Activated T-cell treated with anti-CD3 and anti-CD28 coated beads, Interleukin-2, amount 50 U/mL, for 72 hours (primary cell): ENCODE measurements around the gene ZNF519. TPM values are rescaled to one million over a fixed set of nuclear protein-coding genes. Genes with fewer than 3 reads are reported as not detected.

ENCODE experiments used
- ATAC-seq, 2 donors: fragments of 150-1000 bp; cut with Tn5 transposase; replicated peaks in 1 of 2; 2 replicates each; pipeline ENCODE4 v1.10.0; 2021; ENCODE audit warnings: moderate library complexity in 2 of 2, mild to moderate bottlenecking in 1 of 2
- DNase-seq, 2 donors: peaks; one replicate each; pipeline ENCODE4 v3.0.0; 2021 to 2022; ENCODE audit warnings: mixed read lengths in 1 of 2
- H3K27ac Mint-ChIP-seq: one replicate; pipeline ENCODE4 v1.8.0; 2022; ENCODE audit warnings: mild to moderate bottlenecking, moderate library complexity, mixed read lengths
- H3K27me3 Mint-ChIP-seq: one replicate; pipeline ENCODE4 v1.8.0; 2022; ENCODE audit warnings: low read depth, mixed read lengths
- H3K36me3 Mint-ChIP-seq, 2 donors: one replicate each; pipeline ENCODE4 v1.8.0; 2022; ENCODE audit warnings: mixed read lengths in 2 of 2, mild to moderate bottlenecking in 1 of 2; ENCODE audit not compliant: insufficient read depth in 2 of 2
- H3K4me1 Mint-ChIP-seq: one replicate; pipeline ENCODE4 v1.8.0; 2022; ENCODE audit warnings: low read depth, mixed read lengths
- H3K4me3 Mint-ChIP-seq, 2 donors: one replicate each; pipeline ENCODE4 v1.8.0; 2022; ENCODE audit warnings: mild to moderate bottlenecking in 2 of 2, mixed read lengths in 2 of 2, moderate library complexity in 2 of 2
- H3K9me3 Mint-ChIP-seq, 2 donors: one replicate each; pipeline ENCODE4 v1.8.0; 2022; ENCODE audit warnings: mixed read lengths in 2 of 2
- total RNA-seq, 2 donors: library from RNA; stranded (reverse); gene quantifications; one replicate each; pipeline ENCODE4 v1.2.3, GENCODE V29; 2022

ZNF519 gene
- total RNA-seq, 2 donors from 2014 or later, result 24.9 to 25.0 TPM

DNA sequence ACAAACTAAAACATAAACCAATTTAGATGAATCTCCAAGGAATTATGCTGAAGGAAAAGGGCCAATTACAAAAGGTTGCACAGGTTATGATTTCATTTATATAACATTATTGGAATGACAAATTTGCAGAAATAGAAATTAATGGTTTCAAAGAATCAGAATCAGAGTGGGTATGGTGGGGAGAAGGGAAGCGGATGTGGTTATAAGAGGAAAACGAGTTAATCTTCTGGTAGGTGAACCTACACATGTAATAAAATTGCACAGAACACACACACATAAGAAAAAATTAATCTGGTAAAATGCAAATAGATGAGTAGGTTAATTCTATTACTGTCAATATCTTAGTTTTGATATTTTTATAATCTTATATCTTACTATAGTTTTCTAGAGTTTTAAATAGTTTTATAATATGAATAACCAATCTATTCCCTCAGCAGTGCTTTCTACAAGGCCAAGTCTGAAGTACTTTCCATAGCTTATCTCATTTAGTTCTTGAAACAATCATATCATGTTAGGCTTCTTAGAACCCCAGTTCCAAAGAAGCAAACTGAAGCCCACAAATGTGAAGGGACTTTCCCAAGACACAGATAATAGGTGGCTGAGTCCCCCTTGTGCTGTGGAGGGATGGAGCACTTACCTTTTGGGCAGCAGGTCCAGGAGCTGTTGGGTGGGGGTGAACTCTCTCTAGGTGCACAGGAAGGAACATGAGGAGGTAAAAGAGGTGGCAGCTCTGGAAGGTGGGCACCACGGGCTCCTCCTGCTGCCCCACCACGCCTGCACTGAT is 31.5 kb downstream of the ZNF519 start:
- Mint-ChIP-seq H3K4me3 (peak overlapping the region; percentile 45 to 56), H3K4me1 (peaks cover 51% of the 10 kb centered on the region), H3K27ac (peak overlapping the region; percentile 78), H3K9me3 (peaks cover 4 to 15% of the 10 kb centered on the region in 2 donors), H3K27me3 (no peaks in the 10 kb centered on the region), H3K36me3 (peaks cover 14 to 16% of the 10 kb centered on the region in 2 donors)
- peak in 1 of 2 donors; percentile 34 for DNase-seq
- ATAC-seq, result peak; percentile 71 to 77

DNA sequence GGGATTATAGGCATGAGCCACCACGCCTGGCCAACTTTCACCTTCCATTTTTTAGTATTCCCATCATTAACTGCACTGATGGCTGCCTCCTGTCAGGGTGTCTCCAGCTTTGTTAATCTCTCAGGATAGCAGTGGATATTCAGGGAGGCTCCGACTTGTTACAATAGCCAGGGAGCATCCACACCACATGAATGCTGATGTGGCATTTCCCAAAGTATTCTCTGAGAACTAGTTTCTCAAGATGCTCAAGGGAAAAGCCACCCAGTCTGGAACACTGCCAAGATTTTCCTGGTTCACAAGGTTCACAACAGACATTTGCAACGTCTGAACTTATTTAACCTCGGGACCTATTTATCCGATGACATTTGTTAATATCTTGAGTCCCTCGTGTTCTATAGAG is 33.8 kb downstream of the ZNF519 start:
- peaks cover 2 to 4% of the 10 kb centered on the region in 2 donors for H3K9me3 Mint-ChIP-seq
- peak overlapping the region in 1 of 2 donors; percentile 12 for H3K4me3 Mint-ChIP-seq
- DNase-seq, result no peak
- no peak for ATAC-seq
- H3K27ac Mint-ChIP-seq, result no peak overlapping the region
- H3K4me1 Mint-ChIP-seq, result peaks cover 51% of the 10 kb centered on the region
- no peaks in the 10 kb centered on the region for H3K27me3 Mint-ChIP-seq
- peaks cover 4 to 7% of the 10 kb centered on the region in 2 donors for H3K36me3 Mint-ChIP-seq

DNA sequence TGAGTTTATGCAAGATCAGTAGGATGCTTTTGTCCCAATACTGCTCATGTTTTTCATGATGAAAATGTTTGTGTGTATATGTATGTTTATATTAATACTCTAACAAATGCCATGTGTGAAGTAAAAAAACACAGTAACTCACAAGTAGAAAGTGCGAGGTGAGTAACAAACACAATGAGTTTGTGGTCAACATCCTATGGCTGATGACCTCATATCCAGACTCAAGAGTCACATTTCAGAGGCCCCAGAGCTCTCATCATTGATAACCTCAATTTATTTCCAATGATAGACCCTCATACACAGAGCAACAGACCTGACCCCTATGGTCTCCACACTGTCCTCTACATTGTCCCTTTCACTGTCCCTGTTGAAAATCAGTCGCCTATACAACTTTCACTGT is 34.5 kb downstream of the ZNF519 start:
- ATAC-seq (peak; percentile 75 to 79), DNase-seq (peak in 1 of 2 donors; percentile 16)
- Mint-ChIP-seq H3K36me3 (peaks cover 4 to 7% of the 10 kb centered on the region in 2 donors), H3K9me3 (peaks cover 2 to 4% of the 10 kb centered on the region in 2 donors), H3K27ac (peak overlapping the region; percentile 28), H3K4me1 (peaks cover 51% of the 10 kb centered on the region), H3K27me3 (no peaks in the 10 kb centered on the region), H3K4me3 (no peak overlapping the region)

DNA sequence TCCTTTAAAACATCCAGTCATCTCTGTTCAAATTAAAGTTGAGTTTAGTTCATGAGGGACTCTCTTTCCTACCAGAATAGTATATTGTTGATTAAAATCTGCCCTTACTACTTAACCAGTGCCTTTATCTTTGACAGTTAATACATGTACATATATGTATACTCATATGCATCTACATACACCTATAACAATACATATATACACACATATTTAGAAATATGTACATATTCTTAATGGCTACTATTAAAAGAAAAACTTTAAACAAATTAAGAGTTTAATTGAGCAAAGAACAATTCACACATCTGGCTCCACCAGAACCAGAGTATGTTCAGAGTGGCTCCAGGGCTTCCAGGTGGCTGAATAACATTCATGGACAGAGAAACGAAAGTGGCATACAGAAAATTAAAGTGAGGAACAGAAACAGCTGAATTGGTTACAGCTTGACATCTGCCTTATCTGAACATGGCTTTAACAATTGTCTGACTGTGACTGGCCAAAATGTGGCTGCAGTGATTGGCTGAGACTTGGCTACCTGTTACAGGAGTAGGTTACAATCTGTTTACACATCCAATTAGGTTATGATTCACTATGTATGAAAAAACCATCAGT is 38.8 kb downstream of the ZNF519 start:
- H3K27me3 Mint-ChIP-seq, result no peaks in the 10 kb centered on the region
- H3K27ac Mint-ChIP-seq, result no peak overlapping the region

DNA sequence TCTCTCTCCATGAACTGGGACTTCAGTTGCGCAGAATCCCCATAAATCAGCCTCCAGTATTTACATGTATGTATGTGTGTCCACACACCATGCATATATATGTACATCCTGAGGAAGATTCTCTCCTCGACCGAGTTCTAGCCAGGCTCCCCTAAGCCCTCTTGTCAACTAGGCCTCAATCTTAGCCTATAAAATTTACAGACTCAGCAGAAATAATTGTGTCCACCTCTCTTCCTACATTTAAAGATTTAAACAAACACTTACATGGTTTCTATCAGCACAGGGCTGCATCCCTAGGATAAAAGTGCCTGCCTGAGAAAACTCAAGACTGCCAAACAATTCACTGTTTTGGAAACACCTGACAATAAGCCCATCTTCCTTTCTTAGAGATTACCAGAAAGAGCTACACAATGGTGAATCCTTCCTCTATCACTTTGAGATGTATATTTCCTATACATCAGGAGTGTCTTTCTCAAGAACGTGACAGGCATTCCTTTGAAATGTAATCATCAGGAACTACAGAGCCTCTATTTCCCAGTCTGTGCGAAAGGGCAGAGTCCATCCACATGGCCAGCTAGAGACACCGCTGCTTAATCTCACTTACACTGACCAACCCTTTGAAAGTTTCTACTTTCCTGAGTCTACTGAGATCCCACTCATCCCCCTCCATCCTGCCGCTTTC is 39.5 kb downstream of the ZNF519 start:
- no peak overlapping the region for H3K4me3 Mint-ChIP-seq
- ATAC-seq (no peak), DNase-seq (no peak)
- no peaks in the 10 kb centered on the region for H3K27me3 Mint-ChIP-seq
- H3K9me3 Mint-ChIP-seq, result no peaks in the 10 kb centered on the region
- peaks cover 6% of the 10 kb centered on the region for H3K4me1 Mint-ChIP-seq
- H3K27ac Mint-ChIP-seq, result no peak overlapping the region
- H3K36me3 Mint-ChIP-seq, result no peaks in the 10 kb centered on the region

More for the DNA sequence above, 38.8 kb downstream of the ZNF519 start:
- no peak overlapping the region for H3K4me3 Mint-ChIP-seq
- H3K4me1 Mint-ChIP-seq, result peaks cover 12% of the 10 kb centered on the region
- H3K36me3 Mint-ChIP-seq, result no peaks in the 10 kb centered on the region
- ATAC-seq (no peak), DNase-seq (no peak)
- H3K9me3 Mint-ChIP-seq, result no peaks in the 10 kb centered on the region

DNA sequence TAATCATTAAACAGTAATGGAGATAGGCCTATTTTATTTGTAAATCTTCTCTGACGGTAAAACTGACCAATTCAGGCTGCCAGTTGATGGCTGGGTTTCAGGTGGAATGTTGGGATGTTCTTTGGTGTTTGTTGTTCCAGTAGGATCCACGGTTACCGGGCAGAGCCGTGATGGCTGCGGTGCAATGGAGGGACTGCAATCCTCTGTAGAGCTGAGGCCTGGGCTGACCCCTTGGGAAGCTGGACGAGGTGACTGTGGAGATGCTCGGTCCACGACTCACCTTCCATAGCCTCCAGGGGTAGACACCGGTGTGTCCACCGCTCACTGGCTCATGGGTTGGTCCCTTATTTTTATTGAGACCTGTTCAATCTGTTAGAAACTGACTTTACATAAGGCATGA is 42.5 kb downstream of the ZNF519 start:
- Mint-ChIP-seq H3K27me3 (no peaks in the 10 kb centered on the region), H3K4me3 (no peak overlapping the region), H3K27ac (no peak overlapping the region), H3K36me3 (no peaks in the 10 kb centered on the region), H3K9me3 (no peaks in the 10 kb centered on the region), H3K4me1 (no peaks in the 10 kb centered on the region)
- no peak for DNase-seq
- no peak for ATAC-seq

DNA sequence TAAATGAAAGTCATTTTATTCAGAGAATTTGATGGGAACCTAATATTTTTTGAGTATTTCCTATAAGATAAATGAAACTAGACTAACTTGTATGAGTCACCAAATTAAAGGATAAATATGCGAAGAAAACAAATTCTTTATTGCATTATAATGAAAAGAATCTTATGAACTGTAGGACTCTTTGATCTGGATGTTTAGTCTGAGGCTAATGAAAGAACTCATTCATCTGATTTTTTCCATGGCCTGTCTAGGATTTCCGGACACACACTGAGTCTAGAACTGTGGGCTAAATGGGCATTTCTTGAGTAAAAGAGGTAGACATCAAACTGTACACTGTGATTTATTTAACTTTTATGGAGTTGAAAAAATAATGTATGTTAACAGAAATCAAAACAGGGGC is 43.0 kb downstream of the ZNF519 start:
- ATAC-seq (no peak), DNase-seq (no peak)
- no peaks in the 10 kb centered on the region for H3K4me1 Mint-ChIP-seq
- H3K4me3 Mint-ChIP-seq, result no peak overlapping the region
- H3K36me3 Mint-ChIP-seq, result no peaks in the 10 kb centered on the region
- no peaks in the 10 kb centered on the region for H3K27me3 Mint-ChIP-seq
- no peaks in the 10 kb centered on the region for H3K9me3 Mint-ChIP-seq
- no peak overlapping the region for H3K27ac Mint-ChIP-seq

DNA sequence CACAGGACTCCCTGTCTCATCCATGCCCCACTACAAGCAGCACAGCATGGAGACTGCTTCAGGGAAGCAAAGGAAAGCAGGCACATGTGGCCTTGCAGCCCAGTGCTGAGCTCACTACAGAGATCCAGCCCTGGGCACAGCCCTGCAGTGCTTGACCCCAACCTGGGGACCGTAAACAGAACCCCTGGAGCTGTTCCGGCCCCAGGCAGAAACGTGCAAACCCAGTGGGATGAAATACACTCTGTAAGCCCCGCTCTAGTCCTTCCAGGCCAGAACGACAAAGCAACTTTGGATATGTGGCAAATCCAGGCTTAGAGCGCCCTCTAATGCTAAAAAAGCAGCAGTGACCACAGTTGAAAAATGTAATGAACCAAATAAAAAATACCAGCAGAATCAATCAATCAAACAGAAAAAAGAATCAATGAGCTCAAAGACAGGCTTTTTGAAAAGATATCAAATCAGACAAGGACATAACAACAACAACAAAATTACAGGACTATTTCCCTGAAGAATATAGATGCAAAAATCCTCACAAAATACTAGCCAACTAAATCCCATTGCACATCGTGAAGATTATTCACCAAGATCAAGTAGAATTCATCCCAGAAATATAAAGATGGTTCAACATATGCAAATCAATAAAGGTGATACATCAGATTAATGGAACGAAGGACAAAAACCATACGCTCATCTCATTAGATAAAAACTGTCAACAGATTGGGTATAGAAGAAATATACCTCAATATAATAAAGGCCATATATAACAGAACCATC is 45.6 kb downstream of the ZNF519 start:
- peak; percentile 50 to 61 for ATAC-seq

DNA sequence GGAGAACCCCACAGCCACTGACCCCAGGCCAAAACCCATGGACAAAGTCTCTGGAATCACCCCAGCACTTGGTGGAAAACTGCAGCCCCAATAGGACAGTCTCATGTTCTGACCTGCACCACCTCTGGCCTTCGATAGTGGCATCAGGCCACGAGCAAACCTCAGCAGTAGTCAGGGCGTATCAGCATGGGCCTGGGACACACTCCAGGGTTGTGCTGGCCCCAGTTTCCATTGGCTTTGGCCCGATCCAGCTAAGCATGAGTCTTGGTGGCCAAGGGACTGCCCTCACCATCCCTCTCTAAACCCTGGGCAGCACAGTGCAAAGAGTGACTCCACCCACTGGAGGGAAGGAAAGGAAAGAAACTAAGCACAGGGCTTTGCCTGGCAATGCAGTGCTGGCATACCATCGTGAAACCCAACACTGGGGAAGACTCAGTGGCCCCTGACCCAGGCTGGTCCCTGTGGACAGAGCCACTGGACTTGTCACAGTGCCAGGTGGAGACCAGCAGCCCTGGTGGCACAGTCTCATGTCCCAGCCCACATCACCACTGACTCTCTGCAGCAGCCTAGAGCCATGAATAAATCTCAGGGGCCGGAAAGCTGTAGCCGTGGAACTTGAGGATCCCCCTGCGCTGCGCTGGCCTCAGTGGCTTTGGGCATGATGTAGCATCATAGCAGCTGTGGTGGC is 46.3 kb downstream of the ZNF519 start:
- Mint-ChIP-seq H3K36me3 (no peaks in the 10 kb centered on the region), H3K27ac (no peak overlapping the region), H3K4me3 (no peak overlapping the region), H3K27me3 (no peaks in the 10 kb centered on the region), H3K4me1 (no peaks in the 10 kb centered on the region), H3K9me3 (no peaks in the 10 kb centered on the region)
- DNase-seq, result no peak
- ATAC-seq, result no peak

More for the DNA sequence above, 45.6 kb downstream of the ZNF519 start:
- Mint-ChIP-seq H3K36me3 (no peaks in the 10 kb centered on the region), H3K27ac (no peak overlapping the region), H3K9me3 (no peaks in the 10 kb centered on the region), H3K4me3 (no peak overlapping the region), H3K4me1 (no peaks in the 10 kb centered on the region), H3K27me3 (no peaks in the 10 kb centered on the region)
- peak in 1 of 2 donors; percentile 19 for DNase-seq

DNA sequence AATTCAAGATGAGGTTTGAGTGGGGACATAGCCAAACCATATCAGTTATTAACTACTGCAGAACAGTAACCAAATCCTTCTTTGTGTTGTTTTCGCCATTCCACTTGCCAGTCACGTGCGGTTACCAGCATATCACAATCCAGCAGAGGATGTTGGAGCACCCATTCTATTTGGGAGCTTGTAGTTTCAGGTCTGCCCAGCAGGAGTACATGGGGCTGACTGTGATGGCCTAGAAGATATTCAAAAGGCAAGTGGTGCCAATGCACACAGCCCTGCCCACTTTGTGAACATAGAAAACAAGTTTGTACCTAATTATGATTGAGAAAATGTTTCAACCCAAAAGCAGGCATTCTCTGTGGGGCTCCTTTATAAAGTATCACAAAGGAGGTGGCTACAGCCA is 57.0 kb downstream of the ZNF519 start:
- ATAC-seq, result no peak
- no peaks in the 10 kb centered on the region for H3K27me3 Mint-ChIP-seq
- DNase-seq, result no peak

DNA sequence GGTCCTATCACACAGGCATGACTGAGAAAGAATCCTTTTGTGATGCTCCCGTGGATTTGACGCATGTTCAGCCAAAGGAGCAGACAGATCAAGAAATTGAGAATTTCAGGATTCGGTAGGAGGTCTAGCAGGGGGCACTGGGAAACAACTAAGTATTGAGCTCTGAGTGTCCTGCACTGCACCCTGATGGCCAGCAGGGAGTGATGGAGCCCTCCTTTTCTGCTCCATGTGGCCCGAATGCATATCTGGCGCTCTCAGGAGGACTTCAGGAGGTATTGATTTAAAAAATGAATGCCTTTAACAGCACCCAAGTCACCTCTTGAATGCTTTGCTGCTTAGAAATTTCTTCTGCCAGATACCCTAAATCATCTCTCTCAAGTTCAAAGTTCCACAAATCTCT is 58.0 kb downstream of the ZNF519 start:
- Mint-ChIP-seq H3K36me3 (peaks cover 0 to 1% of the 10 kb centered on the region in 2 donors), H3K27me3 (no peaks in the 10 kb centered on the region), H3K4me3 (no peak overlapping the region), H3K9me3 (no peaks in the 10 kb centered on the region), H3K27ac (no peak overlapping the region), H3K4me1 (no peaks in the 10 kb centered on the region)
- DNase-seq, result no peak
- no peak for ATAC-seq

More for the DNA sequence above, 57.0 kb downstream of the ZNF519 start:
- no peak overlapping the region for H3K4me3 Mint-ChIP-seq
- H3K36me3 Mint-ChIP-seq, result no peaks in the 10 kb centered on the region
- no peak overlapping the region for H3K27ac Mint-ChIP-seq
- no peaks in the 10 kb centered on the region for H3K4me1 Mint-ChIP-seq
- H3K9me3 Mint-ChIP-seq, result no peaks in the 10 kb centered on the region

DNA sequence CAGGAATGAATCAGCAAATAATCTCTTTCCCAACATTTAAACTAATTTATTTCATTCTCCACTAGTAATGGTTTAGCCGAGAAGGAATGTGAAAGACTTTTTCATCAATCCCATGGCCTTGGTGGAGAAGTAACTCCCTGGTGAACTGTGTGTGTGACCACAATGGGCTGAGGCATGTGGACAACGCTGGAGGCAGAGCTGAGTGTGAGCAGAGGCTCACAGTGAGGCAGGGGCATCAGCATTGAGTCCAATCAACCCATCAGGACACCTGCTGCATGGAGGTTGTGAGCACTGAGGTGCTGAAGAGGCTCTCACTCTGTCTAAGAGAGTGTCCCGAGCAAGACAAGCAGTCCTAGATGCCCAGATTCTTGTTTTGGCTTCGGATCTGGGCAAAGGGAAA is 78.6 kb downstream of the ZNF519 start:
- Mint-ChIP-seq H3K9me3 (peaks cover 6 to 13% of the 10 kb centered on the region in 2 donors), H3K36me3 (peaks cover 0 to 6% of the 10 kb centered on the region in 2 donors), H3K4me3 (no peak overlapping the region), H3K27ac (no peak overlapping the region), H3K4me1 (no peaks in the 10 kb centered on the region), H3K27me3 (no peaks in the 10 kb centered on the region)
- ATAC-seq, result no peak
- no peak for DNase-seq
